ENCODE measurements around the gene FBN2.

The FBN2 gene

GRCh38 chr5:128480906-128481633 lies 57.0 kb downstream of the FBN2 start:
- no peak for DNase-seq (ENCODE audit: low read depth)
- no peak for TF ChIP-seq CTCF (IDR thresholded peaks at IDR 0.05; ENCODE audit: insufficient read depth, low read depth, low read length, missing control alignments)
- no peak overlapping the region for H3K4me3 ChIP-seq (ENCODE audit: low read length)

DNA sequence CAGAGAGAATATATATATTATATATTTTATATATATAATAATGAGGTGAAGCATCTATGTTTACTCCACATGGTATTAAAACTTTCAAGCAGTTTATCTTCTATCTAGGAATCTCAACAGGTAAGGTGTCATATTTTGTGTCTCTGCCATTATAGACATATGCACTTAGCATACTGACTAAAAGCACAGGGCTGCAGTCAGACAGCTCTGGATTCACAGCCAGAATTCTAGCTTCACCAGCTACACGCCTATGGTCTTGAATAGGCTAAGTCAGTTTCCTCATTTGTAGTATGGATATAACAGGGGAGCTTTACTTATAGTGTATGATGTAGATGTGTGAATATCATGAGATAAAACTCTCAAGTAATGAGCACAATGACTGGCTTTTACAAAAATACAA lies 57.9 kb downstream of the FBN2 start:
- no peak for TF ChIP-seq CTCF (IDR thresholded peaks at IDR 0.05; ENCODE audit: insufficient read depth, low read depth, low read length, missing control alignments)
- no peak for DNase-seq (ENCODE audit: low read depth)
- no peak overlapping the region for H3K4me3 ChIP-seq (ENCODE audit: low read length)

DNA sequence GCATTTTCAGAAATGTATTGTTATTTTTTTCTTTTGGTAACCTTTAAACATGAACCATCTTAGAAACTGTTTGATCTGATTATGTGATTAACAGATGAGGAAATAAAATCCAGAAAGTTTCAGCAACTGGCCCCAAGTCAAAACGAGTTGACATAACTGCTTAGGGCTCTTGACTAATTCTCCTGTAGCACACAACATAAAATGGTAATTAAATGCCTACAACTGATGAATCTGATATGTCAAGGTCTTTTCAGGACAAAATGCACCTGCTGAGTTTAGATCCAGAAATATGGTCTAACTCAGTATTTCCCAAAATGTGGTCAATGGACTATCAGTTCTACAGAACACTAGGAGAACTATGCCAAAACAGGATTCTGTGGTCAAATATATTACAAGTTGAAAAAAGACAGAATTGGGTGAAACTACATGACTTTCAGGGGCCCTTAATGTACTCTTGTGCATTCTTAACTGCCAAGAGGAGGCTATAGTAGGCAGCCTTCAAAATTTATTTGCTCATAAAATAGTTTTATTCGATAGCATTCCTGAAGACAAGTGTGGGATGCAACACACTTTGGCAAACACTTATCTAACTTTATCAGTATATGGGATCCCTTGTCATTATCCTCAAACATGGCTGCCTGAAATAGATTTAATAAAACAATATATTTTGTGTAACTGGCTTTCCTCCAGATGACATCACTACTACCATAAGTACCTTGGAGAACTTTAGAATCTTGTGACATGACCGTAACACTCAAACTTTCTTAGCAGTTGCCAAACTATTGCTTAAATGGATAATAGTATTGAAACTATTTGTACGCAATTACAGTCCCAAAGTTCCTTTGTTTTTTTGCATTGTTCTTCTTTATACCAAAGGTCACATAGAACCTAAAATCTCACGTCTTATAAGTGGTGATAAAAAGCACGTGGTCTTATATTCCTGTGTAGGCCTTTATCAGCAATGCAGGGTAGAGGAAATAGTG lies 59.4 kb downstream of the FBN2 start:
- no peak for DNase-seq (ENCODE audit: low read depth)
- TF ChIP-seq CTCF (IDR thresholded peaks at IDR 0.05; ENCODE audit: insufficient read depth, low read depth, low read length, missing control alignments), result no peak
- no peak overlapping the region for H3K4me3 ChIP-seq (ENCODE audit: low read length)

GRCh38 chr5:128477944-128478343 lies 60.1 kb downstream of the FBN2 start:
- H3K4me3 ChIP-seq (ENCODE audit: low read length), result no peak overlapping the region
- no peak for DNase-seq (ENCODE audit: low read depth)
- no peak for TF ChIP-seq CTCF (IDR thresholded peaks at IDR 0.05; ENCODE audit: insufficient read depth, low read depth, low read length, missing control alignments)

DNA sequence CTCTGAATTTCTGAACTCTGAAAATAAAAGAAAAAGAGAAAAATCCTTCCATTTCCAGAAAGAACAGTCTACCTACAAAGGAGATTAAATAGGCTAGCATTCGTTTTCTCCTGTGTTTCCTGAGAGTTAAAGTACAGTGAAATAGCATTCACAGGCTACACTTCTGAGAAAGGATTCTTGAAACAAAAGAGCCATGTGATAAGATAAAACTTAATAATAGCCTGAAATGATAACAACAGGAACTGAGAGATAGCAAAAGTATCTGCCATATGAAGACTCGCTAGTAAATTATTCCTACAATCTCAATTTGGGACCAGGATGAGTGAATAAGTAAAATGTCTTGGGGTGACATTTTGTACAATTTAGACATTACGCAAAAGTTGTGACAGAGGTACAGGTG lies 62.4 kb downstream of the FBN2 start:
- DNase-seq (ENCODE audit: low read depth), result no peak
- no peak for TF ChIP-seq CTCF (IDR thresholded peaks at IDR 0.05; ENCODE audit: insufficient read depth, low read depth, low read length, missing control alignments)
- H3K4me3 ChIP-seq (ENCODE audit: low read length), result no peak overlapping the region

GRCh38 chr5:128472919-128473318 lies 65.1 kb downstream of the FBN2 start:
- H3K4me3 ChIP-seq (ENCODE audit: low read length), result no peak overlapping the region
- no peak for DNase-seq (ENCODE audit: low read depth)
- TF ChIP-seq CTCF (IDR thresholded peaks at IDR 0.05; ENCODE audit: insufficient read depth, low read depth, low read length, missing control alignments), result no peak

All from epithelial cell of esophagus (primary cell).